ENCODE measurements around the gene SORT1.
"Not testable (repeated sequence)": the region's sequence is repeated elsewhere in the genome, so short reads cannot be mapped to it uniquely, and the experiment has no call there.

The SORT1 gene

DNA sequence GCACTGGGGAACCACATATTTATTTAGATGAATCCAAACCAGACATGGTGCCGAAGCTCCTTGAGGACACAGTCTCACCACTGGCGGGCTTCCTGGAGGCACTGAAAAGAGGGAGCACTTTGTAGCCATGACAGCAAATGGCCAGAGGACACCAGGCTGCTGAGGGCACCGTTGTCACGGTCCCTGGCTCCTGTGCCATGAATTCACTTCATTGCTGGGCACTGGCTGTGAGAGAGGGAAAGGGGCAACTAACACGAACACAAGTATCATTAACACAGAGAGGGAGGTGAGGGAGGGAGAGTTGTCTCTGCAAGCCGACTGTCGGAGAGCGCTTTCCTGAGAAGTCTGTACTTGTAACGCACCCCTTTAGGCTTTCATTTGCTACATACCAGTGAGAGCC, 105.4 kb downstream of the SORT1 start:
- DNase-seq = no peak

DNA sequence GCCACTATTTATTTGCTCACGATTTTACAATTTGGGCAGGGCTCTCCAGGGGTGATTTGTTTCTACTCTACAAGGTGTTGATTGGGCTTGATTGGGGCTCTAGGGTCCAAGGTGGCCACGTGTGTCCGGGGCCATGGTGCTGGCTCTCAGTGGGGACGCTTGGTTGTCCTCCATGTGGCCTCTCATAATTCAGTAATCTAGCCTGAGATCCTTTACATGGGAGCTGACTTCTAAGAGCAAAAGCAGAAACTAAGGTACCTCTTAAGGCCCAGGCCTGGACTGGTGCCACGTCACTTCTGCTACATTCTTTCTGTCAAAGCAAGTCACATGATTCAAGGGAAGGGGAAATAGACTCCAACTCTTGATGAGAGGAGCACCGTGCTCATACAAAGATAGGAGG, 106.7 kb downstream of the SORT1 start:
- no peak for DNase-seq

DNA sequence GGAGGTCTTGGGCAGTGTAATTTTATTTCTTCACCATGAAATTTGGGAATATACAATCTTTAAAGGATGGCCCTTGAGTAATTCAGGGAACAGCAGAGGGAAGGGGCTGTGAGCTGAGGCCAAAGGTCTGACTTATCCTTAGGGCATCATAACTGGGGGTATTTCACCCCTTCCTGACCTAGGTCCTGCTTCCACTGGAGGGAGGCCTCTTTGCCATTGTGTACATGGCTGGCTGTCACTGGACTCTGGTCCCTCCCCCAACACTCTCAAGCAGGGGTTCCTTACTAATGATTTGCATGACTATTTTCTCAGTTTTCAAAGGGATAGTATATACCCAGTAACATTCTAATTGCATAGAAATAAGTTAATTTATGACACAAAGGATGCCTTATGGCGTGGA, 107.6 kb downstream of the SORT1 start:
- DNase-seq = no peak

DNA sequence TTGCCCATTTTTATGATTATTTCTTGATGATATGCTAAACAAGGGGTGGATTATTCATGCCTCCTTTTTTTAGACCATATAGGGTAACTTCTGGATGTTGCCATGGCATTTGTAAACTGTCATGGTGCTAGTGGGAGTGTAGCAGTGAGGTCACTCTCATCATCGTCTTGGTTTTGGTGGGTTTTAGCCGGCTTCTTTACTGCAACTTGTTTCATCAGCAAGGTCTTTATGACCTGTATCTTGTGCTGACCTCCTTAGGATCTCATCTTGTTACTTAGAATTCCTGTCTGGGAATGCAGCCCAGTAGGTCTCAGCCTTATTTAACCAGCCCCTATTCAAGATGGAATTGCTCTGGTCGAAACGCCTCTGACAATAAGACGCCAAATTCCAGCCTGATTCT, 111.0 kb downstream of the SORT1 start:
- DNase-seq = not testable (repeated sequence)

DNA sequence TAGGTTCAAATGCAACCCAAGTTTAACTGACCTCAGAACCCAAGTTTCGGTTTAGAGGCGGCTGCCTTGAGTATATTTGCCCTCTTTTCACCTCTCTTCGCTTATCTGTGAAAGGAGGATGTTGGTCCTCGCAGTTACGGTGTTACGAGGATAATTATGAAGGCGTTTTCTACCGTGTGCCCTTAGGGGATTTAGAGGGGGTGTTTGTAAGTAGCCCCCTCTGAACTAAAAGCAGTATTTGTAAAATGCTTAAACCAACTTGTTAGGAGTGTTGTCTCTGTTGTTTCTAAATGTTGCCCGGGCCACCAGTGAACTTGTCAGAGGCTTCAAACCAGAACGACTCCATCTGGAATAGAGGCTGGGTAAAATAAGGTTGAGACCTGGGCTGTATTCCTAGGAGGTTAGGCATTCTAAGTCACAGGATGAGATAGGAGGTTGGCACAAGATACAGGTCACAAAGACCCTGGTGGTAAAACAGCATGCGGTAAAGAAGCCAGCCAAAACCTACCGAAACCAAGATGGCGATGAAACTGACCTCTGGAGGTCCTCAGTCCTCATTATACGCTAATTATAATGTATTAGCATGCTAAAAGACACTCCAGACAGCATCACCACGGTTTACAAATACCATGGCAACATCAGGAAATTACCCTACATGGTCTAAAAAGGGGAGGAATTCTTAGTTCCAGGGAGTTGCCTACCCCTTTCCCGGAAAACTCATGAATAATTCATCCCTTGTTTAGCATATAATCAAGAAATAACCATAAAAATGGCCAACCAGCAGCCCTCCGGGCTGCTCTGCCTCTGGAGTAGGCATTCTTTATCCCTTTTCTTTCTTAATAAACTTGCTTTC, 113.7 kb downstream of the SORT1 start:
- no peak for DNase-seq

DNA sequence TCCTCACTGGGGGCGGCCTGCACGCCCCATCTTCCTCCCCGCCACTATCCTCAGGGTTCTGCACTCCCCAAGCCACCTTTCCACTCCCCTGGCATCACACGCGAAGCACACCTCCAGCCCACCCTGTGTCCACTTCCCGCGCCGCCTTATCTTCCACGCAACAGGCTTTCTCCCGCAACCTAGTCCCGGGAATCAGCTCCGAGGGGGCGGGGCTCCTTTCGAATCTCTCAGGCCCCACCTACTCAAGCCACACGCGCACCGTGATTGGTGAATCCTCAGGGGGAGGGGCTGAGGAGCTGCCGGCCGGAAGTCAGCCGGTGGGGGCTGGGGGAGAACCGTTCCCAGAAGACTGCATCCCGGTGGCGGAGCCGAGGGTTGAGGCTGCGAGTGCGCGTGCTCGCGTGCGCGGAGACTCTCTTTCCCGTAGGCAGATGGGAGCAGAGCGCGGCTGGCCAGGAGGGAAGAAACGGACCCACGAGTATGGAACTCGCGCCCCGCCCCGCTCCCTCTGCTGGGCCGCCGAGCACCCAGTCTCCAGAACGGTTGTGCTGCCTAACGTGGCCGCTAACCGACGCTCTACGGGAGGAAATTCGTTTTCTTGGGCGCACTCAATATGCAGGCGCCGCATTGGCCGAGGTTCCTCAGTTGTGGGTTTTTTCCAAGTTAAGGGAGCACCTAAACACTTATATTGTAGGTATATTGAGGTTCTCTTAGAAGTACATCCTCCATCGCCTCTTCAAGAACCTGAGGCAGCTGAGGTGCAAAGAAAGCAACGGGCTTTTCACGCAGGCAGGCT, 114.6 kb downstream of the SORT1 start, which contains the start of gene PSRC1:
TSS of gene PSRC1 (minus strand) at position 194 of the 796 bp plus-strand sequence.
- DNase-seq = peak; percentile 90

DNA sequence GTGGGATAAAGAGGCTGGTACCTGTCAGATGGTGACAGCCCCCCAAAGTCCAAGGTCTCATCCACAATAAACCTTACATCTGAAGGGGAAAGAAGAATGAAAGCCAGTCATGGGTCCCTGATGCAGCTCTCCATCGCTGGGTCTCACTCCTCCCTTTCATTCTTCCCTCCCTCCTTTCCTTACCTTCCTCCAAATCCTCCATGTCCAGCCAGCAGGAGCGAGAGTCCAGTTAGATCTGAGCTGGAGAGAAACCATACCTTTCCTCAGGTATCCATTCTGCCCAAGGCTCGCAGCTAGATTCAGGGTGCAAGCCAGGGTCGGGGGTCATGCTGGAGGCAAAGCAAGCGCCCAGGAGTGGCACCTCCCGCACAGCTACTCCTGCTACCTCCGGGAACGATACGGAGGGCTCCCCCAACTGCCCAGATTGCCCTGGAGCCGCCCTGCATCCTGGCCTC, 115.2 kb downstream of the SORT1 start:
- no peak for DNase-seq

DNA sequence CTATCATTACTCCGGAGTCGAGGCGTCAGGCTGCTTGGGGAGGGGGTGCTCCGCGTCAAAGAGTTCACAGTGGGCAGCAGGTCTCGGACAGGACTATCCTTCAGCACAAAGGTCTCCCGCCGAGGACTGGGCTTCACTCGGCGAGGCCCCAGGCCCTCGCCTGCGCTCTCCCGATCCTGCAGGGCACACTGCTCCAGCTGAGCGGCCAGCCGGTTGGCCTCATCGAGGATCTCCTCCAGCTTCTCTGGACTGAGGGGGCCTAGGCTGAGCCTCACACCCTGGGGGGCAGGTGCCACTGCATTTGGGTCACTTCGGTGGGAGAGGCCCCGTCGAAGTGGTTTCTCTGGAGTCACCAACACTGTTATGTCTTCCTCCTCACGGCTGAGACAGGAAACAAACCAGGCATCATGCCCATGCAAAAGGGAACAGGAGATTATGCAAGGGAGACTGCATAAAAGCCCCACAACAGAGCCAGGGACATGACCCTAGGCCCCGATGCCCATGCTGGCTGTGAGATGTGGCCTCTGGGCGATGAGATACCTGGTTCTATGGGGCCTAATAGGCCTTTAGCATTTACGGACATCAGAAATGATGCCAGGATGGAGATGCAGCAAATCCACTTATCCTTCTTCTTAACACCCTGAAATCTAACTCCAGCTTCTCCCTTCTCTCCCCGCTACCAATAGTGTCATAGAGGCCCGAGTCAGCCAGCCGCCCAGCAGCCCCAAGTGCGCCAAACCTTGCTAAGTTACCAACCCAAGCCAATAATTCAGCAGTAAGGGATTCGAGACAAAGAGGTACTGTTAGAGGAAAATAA, 115.8 kb downstream of the SORT1 start:
- no peak for DNase-seq

DNA sequence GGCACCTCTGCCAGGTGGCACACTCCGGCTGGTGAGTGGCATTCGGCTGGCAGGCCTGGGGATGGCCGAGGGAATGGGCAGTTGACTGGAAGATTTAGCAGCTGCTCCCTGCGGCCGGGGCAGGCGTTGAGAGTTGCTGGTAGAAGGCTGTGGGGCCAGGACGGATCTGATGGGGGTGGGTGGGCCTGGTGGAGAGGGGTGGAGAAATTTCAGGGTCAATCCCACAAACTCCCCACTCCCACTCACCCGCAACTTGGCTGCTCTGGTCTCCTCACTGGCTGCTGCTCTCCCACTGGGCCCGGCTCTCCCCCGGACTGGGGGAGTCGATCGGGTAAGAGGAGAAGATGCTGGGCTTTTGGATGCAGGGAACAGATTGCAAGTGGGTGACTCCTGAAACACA, 116.9 kb downstream of the SORT1 start:
- no peak for DNase-seq

DNA sequence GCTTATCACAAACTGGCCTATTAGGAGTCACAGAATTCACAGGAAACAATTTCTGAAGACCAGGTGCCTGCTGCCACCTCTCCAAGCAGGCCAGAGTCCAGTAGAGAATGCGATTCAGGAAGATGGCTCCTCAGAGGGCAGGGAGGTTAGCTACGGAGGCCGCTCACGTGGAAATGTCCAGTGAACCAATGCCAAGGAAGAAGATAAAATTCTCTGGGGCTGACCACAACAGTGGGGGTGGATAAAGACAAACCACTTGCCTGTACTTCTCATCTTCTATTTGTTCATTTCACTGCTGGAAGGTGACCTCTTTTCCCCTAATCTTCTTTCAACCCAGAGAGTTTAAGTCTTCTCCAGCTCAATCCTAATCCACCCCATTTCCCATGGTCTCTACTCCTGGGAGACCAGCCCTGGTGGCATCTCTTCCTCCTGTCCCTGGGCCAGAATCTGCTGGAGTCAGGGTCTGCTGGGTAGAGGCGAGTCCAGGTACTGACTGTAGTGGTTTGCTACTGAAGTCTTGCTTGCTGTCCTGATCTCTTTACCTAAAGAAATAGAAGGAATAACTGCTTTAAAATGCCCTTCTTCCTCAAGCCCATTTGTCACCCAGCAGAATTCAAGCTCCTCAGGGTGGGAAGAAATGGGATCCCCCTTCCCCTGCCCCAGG, 118.0 kb downstream of the SORT1 start:
- DNase-seq = no peak

DNA sequence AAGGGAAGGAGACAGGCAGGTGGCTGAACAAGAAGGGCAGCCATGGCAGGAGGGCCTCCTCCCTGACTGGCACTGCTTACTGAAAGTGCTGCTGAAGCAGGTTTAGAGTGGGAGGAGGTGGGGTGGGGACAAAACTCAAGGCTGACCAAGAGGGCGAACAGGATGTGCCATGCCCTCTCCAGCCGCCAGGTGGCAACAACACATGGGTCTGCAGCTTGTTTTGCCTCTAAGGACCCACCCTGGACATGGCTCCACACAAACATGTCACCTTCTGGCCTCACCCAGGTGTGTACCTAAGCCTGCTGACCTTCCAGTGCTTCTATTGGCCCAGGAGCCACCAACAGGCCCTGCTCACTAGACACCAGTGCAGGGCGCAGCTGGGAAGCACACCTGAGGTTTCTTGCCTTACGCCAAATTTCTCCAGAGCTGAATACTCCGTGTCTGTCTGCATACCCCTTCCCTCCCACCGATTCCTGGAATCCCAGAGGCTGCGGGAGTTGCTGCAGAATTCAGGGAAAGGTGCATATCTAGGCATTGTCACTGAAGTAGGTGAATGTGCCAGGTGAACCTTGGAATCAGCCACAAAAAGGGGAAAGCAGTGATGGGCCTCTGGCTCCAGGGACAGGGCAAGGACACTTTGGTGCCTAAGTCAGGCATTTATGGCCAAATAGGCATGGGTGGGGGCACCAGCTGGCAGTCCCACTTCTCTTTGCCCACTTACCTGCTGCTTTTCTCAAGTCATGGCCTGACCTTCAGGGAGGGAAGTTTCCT, 120.1 kb downstream of the SORT1 start:
- DNase-seq = no peak

DNA sequence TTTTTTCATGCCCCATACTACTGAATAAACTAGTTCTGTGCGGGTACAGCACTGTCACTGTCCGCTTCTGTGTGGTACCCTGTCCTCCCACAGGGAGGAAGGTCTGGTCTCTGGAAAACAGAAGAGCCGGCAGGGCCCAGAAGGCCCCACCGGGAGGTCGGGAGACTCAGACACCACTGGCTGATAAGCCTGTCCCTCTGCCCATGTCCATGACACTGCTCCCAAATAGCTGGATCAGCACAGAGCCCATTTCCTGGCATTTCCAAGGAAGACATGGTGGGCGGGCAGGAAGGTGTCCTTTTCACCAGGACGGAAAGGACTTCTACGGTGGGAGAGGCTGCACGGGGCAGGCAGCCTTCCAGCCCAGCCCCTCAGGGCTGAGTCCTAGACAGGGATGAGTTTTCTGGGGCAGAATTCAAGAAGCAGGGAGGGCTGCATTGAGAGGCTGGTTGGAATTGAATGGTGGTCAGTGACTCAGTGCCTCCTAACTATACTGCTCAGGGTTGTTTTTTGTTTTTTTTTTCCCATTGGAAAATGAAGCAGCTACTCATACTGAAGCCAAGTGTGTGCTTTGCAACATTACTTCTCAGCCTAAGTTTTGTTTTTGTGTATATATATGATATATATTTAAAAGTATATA, 121.9 kb downstream of the SORT1 start:
- no peak for DNase-seq

DNA sequence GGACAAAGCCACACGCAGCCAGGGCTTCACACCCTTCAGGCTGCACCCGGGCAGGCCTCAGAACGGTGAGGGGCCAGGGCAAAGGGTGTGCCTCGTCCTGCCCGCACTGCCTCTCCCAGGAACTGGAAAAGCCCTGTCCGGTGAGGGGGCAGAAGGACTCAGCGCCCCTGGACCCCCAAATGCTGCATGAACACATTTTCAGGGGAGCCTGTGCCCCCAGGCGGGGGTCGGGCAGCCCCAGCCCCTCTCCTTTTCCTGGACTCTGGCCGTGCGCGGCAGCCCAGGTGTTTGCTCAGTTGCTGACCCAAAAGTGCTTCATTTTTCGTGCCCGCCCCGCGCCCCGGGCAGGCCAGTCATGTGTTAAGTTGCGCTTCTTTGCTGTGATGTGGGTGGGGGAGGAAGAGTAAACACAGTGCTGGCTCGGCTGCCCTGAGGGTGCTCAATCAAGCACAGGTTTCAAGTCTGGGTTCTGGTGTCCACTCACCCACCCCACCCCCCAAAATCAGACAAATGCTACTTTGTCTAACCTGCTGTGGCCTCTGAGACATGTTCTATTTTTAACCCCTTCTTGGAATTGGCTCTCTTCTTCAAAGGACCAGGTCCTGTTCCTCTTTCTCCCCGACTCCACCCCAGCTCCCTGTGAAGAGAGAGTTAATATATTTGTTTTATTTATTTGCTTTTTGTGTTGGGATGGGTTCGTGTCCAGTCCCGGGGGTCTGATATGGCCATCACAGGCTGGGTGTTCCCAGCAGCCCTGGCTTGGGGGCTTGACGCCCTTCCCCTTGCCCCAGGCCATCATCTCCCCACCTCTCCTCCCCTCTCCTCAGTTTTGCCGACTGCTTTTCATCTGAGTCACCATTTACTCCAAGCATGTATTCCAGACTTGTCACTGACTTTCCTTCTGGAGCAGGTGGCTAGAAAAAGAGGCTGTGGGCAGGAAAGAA, 122.9 kb downstream of the SORT1 start:
- DNase-seq = no peak

DNA sequence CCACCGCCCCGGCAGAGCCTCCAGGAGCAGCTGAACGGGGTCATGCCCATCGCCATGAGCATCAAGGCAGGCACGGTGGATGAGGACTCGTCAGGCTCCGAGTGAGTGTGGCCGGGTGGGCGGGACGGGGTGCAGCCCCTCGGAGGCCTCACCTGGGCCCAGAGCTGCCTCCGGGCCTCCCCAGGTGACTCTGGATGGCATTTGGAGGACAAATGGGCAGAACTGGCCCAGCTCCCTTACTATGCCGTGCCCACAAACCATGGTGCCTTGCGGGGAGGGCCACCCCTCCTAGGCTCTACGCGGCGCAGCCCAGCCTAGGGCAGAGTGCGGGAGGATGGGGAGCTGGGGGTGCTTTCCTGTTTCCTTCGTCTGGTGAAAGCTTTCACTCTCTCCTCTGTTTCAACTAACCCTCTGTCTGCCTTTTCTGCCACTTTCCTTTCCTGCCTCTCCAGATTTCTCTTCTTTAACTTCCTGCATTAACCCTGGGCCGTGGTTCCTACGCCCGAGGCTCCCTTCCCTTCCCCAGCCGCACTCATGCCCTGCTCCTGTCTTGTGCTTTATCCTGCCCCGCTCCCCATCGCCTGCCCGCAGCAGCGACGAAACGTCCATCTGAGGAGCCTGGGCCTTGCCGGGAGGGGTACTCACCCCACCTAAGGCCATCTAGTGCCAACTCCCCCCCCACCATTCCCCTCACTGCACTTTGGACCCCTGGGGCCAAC, 124.0 kb downstream of the SORT1 start:
- no peak for DNase-seq

DNA sequence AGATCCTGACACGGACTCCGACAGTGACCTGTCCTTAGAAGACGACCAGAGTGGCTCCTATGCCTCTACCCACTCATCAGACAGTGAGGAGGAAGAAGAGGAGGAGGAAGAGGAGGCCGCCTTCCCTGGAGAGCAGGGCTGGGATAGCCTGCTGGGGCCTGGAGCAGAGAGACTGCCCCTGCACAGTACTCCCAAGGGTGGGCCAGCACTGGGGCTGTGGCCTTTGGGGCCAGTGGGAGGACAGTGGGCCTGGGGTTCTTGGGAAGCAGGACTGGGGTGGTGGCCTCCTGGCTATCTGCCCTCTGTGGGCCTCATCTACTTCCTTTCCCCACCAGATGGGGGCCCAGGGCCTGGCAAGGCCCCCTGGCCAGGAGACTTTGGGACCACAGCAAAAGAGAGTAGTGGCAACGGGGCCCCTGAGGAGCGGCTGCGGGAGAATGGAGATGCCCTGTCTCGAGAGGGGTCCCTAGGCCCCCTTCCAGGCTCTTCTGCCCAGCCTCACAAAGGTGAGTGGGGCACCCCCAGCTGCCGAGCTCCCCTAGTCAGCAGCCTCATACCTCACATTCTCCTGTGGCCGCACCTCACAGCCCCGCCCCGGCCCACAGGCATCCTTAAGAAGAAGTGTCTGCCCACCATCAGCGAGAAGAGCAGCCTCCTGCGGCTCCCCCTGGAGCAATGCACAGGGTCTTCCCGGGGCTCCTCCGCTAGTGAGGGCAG, 124.7 kb downstream of the SORT1 start:
- no peak for DNase-seq

DNA sequence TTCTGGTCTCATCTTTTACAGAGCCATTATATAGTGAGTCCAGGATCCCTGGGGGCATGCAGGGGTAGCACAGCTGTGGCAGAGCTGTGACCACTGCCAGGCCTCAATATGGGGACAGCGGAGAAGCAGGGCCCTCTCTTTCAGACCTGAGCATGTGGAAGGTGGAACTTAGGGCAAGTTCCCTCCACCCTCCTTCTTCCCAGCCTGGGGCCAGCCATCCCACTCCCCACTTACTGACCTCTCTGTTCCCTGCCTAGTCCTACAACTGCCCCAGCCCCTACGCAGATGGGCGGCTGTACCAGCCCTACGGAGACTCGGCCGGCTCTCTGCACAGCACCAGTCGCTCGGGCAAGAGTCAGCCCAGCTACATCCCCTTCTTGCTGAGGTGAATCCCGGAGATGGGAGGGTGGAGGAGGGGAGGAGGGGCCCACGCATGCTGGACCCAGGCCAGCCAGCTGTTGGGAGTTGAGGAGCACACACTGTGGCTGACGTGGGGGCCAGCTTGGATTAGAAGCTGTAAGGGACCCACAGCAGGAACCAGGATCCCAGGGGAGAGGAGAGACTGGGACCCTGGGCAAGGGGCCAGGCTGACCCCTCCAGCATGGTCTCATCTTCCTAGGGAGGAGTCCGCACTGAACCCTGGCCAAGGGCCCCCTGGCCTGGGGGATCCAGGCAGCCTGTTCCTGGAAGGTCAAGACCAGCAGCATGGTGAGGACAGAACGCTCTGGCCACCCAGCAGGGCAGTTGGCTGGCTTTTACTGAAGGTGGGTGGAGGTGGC, 125.5 kb downstream of the SORT1 start:
- DNase-seq = no peak

DNA sequence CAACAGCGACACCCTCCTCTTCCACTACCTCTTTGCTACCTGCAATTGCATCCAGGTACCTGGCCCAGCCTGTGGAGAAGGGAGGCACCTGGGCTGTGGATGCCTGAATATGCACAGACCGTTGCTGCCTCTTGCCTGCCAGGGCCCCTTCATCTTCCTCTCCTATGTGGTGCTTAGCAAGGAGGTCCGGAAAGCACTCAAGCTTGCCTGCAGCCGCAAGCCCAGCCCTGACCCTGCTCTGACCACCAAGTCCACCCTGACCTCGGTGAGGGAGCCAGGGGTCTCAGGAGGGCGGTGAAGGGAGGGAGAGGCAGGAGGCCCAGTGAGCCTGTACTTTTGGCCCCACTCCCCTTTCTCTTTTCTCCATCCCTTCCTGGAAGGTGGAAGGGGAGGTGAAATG, 126.3 kb downstream of the SORT1 start:
- DNase-seq = no peak

All from SHP77 treated with DMSO at 0.1 percent for 48 hours (cell line).